HG02970 (cell line): ENCODE measurements around the gene MPIG6B.

Source experiments
- ATAC-seq: cut with Tn5 transposase; IDR thresholded peaks from one replicate; pipeline ENCODE4 v1.9.1; 2021; ENCODE audit warnings: mild to moderate bottlenecking, moderate library complexity, moderate number of reproducible peaks; ENCODE audit not compliant: unreplicated experiment, low FRiP score

Gene MPIG6B

DNA sequence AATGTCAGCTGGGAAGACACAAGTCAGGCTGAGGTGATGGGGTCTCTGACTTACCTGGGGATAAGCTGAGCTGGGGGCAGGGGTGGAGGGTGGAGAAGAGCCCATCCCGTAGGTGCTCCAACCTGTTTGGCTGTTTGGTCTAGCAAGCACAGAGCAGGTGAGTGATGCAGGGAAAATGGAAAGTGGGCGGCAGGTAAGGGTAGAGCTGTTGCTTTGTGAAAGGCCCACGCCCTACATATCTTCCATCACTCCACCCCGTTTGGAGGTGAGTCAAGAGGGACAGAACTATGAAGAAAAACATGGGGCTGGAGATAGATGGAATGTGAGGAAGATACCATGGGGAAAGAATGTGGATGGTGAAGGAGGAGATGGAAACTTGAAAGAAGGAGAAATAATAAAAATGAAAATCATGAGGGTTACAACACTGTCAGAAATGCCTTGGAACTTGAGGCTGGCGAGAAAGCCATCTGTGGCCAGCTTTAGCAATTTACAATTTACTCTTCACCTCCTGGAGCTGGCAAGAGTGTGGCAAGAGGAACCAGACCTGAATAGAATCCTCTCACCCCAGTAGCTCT lies 2.9 kb upstream of the MPIG6B start:
- ATAC-seq: no peak

GRCh38 chr6:31721351-31722020 lies 1.7 kb upstream of the MPIG6B start, which contains the start of gene LY6G6C:
Gene LY6G6C, minus strand, starts transcription at chr6:31721746. Its CDS starts 67 bp downstream, at chr6:31721679.
- ATAC-seq: no peak

DNA sequence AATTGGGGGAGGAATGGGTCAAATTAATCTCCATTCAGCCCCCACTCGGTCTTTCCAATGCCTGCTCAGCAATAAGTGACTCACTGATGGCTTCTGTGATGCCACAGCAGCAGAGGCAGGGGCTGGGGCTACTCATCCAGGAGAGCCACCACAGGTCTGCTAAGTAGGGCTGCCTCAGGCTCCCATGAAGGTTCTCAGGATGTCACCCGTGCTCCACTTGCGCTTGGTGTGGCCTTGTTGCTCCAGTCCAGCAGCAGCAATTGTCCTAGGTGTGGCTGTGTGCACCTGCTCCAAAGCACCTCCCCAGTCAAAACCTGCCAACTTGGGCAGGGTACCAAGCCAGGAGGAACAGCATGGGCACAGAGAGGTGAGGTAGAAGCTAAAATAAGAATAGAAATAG lies 1.0 kb upstream of the MPIG6B start:
- no peak for ATAC-seq

DNA sequence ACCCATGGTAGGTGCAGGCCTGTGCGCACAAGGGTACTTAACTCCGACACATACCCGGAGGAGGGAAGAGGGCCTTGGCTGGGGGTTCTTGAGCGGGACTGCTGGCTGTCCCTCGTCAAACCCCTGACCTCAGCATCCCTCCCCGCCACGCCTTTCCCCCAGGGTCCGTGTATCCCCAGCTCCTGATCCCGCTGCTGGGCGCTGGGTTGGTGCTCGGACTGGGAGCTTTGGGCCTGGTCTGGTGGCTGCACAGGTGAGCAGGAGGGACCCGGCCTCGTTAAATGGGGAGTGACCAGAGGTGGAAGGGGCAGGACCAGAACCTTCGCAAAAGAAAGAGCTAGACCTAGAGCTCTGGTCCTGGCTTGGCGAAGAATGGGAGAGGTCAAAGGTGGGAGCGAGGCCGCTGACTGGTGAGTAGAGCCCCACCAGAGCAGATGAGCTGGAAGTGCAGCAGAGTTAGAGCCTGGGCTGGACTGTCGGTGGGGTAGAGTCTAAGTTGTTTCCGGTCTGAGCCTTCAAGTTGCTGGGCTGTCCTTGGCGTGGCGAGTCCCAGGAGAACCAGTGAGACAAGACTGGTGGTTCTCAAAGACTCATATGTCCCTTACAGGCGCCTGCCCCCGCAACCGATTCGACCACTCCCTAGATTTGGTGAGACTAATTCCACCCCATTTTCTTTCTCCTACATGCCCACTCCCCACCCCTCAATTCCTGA lies 963 bp downstream of the MPIG6B start:
- ATAC-seq: no peak

DNA sequence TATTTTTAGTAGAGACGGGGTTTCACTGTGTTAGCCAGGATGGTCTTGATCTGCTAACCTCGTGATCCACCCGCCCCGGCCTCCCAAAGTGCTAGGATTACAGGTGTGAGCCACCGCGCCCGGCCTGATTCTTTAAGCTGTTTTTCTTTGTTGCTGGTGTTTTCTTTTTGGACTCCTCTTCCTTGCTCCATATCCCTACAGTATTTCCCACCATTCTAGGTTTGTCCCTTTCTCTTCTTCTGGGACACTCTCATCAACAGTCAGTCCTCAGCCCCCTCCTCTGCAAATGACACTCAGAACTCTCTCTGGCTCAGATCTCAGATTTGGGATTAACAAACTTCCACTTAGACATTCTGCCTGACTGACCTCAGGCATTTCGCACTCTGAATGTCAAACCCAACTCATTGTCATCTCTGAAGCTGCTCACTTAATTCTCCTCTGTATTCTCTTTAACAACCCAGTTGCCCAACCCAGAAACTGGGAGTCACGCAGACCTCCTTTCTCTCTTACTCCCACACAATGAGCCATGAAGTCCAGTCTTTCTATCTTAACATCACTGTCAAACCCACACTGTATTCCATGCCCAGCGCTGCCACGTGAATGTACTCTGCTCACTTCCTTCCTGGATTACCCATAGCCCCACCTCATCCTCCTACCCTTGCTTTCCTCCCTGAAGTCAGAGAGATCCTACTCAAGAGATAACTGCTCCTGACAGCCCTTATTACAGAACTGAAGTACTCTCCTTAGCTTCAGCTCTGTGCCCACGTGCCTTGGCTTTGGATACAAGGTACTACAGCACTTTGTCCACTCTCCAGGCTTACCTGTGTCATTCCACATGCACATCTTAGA lies 2.6 kb downstream of the MPIG6B start:
- no peak for ATAC-seq

GRCh38 chr6:31727034-31727716 lies 4.0 kb downstream of the MPIG6B start:
- no peak for ATAC-seq

GRCh38 chr6:31727717-31728671 lies 4.8 kb downstream of the MPIG6B start:
- no peak for ATAC-seq

DNA sequence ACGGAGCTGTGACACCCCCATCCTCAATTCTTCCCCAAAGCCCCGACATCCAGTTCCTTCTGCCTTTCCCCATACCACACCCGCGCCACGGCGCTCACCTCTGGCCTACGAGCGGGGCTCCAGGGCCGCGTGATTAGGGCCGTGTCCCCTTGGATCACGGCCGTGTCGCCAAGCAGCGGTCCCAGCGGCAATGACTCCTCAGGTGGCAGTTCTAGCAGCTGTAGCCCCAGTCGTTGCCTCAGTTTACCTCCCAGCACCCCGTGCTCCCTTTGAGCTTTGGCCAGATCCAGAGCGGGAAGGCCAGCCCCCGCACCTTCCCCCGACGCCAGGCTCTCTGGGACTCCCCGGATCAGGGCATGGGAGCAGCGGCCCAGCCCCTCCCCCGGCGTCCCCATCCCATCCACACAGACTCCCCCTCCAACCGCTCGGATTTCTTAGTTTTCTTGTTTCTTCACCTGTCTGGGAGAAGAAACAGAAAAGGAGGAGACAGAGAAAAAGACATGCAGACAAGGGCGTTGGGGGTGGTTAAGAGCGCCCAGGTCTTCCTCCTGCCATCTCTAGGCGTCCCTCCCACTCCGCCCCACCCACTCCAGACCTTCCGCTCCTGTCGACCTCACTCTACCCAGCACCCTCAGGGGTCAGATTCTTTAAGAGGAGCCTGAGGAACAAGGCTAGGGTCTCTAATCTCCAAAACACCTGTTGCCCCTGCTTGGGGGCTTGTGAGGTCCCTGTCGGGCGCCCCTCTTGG lies 5.8 kb downstream of the MPIG6B start, which contains the start of gene DDAH2:
TSS of gene DDAH2 (minus strand) at position 533 of the 748 bp plus-strand sequence. CDS start at position 395, 138 bp downstream.
- ATAC-seq: no peak

- peak; percentile 42 for ATAC-seq
Measured at GRCh38 chr6:31729515-31729978, 6.4 kb downstream of the MPIG6B start.

DNA sequence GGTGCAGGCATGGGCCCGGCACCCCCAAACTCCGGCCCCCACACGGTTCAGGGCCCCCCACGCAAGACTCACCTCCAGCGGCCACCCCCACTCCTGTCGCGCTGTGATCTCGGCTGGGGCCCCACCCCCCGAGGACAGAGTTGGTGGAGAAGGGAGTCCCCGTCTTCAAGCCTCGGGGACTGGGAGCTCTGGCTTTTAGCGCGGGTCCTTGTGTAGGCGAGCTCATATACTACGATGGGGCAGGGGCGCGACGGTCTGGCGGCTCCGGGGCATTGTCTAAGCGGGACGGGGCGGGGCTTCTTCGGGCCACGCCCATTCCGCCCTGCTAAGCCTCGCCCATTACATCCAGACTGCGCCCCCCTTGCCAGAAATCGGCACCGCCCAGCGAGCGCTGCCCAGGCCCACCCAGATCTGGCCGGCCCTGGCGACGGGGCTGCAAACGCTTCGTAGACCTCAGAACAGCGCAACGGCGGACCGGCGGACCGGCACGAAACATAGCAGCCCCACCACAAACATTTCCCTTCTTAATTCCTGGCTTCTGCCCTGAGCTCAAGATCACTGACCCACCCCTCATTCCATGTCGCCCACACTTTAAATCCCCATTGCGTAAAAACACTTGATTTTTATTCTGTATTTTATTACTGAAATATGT lies 6.9 kb downstream of the MPIG6B start:
- ATAC-seq: peak; percentile 38

DNA sequence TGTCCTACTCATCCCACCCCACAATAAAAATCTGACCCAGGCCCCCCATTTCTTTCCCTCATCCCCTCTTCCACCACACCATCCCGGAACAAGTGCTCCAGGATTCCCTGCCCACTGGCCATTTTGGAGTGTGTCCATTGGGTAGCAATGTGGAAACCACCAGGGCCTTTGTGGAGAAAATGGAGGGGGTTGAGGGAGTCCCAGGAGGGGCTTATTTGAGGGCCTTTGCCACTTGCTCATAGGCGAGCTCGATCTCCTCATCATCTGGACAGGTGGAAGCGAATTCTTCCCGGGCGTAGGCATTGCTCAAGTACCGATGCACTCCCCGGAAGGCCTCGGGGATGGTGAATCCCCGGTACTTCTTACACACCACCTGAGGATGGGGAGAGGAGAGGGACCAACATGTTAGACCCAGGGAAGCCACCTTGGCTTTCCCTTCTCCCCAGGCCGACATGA lies 7.5 kb downstream of the MPIG6B start:
- ATAC-seq: no peak

DNA sequence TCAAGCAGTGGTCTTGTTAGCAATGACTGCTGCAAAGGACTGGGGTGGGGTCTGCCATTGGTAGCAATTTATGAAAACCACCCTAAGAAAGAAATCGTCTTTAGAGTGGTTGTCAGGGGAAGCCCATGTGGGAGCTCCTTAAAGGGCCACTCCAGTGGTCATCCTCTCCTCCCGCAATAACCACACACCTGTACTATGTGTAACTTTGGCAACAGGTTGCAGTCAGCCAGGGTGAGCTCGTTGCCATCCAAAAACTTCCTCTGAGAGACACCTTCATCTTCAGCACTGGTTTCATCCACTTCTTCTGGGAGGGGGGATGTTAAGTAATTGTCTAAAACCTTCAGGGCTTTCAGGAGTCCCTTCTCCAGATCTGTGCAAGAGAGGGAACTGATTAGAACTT lies 8.9 kb downstream of the MPIG6B start:
- no peak for ATAC-seq

DNA sequence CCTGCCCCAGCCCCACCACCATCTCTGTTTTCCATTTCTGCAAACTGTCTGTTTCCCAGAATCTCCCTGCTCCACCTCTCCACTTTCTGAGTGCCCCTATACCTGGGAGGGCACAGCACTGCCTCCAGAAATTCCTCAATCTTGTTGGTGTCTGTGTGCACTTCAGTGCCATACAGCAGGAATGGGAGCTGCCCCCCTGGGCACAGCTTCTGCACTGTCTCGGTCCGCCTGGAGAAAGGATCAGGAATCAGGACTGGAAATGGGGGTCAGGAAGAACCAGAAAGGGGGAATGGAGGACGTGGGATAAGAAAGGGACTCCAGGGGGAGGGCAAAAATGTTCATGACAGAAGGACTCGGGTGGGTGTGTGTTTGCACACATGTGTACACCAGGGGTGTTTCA lies 10.6 kb downstream of the MPIG6B start:
- no peak for ATAC-seq

DNA sequence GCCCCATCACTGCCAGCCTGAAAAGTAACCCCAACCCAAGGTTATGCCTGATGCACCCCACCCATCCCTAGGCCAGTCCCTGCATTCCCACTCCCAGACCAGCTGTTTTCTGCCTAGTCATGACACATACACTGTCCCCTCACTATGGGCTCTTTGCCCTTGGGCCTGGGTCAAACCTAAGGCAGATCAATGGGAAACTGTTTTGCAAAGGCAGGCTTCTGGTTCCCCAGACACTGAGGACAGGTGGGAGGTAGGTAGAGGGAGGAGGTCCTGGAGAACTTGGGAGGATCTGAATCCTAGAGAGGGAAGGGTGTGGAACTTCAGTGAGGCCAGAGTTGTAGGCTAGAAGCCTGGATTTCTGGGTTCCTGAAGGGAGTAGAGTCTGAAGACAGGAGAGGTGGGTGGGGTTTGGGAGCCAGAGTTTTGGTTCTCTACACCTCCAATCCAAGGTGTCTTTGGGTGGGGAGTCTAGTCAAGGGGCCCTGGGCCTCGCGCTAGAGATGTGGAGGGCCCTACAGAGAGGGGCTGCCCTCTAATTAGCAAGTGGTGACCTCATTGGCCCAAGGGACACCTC lies 11.2 kb downstream of the MPIG6B start:
- ATAC-seq: no peak

- ATAC-seq: no peak
Measured at GRCh38 chr6:31734821-31735406, 11.7 kb downstream of the MPIG6B start.

- no peak for ATAC-seq
Measured at GRCh38 chr6:31736021-31736767, 13.0 kb downstream of the MPIG6B start, which contains the start of gene CLIC1. Gene CLIC1, minus strand, starts transcription at chr6:31736530. Its CDS starts 230 bp downstream, at chr6:31736300.
